ENCODE measurements around the gene NAA20. TPM values are rescaled to one million over a fixed set of nuclear protein-coding genes. Genes with fewer than 3 reads are reported as not detected.

The NAA20 gene
- total RNA-seq, 1 experiment from 2014 or later: 65.6 TPM

DNA sequence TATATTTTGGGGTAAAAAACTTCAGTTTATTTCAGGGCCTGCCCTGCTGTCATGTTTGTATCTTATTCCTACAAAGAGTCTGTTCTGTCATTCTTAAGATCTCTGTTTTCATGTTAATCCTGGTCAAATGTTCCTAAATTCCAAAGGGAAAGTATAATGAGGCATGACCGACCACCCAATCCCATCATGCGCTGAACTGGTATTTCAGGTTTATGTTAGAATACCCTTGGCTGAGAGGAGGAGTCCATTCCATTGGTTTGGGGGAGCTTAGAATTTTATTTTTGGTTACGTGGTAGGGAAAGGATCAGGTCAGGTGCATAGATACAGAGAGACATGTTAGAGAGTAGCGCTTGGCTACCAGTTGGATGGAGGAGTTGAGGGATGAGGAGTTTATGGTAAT lies 60.9 kb downstream of the NAA20 start:
- ATAC-seq (no peak), DNase-seq (ENCODE audit: low read depth, low spot score) (no peak)
- Histone ChIP-seq H3K36me3 (ENCODE audit: control insufficient read depth, insufficient read depth, low read length) (no peaks in the 10 kb centered on the region), H3K27me3 (ENCODE audit: control insufficient read depth, insufficient read depth, low read length) (peaks cover 27% of the 10 kb centered on the region), H3K9me3 (ENCODE audit: control insufficient read depth, insufficient read depth, low read depth, low read length) (no peaks in the 10 kb centered on the region), H3K4me1 (ENCODE audit: control insufficient read depth, insufficient read depth, low read length) (no peaks in the 10 kb centered on the region; the same call in 1 of the 2 replicates), H3K27ac (ENCODE audit: low read length) (no peak overlapping the region), H3K4me3 (ENCODE audit: low read depth in 2 of 2, low read length in 2 of 2) (no peak overlapping the region)
- TF ChIP-seq POLR2AphosphoS5 (IDR thresholded peaks at IDR 0.05; ENCODE audit: low read depth, low read length) (no peak), SIN3A (IDR thresholded peaks at IDR 0.05; ENCODE audit: borderline replicate concordance, insufficient read depth, low read depth, low read length) (no peak), TCF7L2 (IDR thresholded peaks at IDR 0.05; ENCODE audit: low read depth, low read length) (no peak)
- TF ChIP-seq, protein P1, sequence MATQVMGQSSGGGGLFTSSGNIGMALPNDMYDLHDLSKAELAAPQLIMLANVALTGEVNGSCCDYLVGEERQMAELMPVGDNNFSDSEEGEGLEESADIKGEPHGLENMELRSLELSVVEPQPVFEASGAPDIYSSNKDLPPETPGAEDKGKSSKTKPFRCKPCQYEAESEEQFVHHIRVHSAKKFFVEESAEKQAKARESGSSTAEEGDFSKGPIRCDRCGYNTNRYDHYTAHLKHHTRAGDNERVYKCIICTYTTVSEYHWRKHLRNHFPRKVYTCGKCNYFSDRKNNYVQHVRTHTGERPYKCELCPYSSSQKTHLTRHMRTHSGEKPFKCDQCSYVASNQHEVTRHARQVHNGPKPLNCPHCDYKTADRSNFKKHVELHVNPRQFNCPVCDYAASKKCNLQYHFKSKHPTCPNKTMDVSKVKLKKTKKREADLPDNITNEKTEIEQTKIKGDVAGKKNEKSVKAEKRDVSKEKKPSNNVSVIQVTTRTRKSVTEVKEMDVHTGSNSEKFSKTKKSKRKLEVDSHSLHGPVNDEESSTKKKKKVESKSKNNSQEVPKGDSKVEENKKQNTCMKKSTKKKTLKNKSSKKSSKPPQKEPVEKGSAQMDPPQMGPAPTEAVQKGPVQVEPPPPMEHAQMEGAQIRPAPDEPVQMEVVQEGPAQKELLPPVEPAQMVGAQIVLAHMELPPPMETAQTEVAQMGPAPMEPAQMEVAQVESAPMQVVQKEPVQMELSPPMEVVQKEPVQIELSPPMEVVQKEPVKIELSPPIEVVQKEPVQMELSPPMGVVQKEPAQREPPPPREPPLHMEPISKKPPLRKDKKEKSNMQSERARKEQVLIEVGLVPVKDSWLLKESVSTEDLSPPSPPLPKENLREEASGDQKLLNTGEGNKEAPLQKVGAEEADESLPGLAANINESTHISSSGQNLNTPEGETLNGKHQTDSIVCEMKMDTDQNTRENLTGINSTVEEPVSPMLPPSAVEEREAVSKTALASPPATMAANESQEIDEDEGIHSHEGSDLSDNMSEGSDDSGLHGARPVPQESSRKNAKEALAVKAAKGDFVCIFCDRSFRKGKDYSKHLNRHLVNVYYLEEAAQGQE (IDR thresholded peaks at IDR 0.05; ENCODE audit: insufficient read depth in 1 of 2, low read depth in 2 of 2, low read length in 1 of 2): no peak
- TF ChIP-seq, protein P2, sequence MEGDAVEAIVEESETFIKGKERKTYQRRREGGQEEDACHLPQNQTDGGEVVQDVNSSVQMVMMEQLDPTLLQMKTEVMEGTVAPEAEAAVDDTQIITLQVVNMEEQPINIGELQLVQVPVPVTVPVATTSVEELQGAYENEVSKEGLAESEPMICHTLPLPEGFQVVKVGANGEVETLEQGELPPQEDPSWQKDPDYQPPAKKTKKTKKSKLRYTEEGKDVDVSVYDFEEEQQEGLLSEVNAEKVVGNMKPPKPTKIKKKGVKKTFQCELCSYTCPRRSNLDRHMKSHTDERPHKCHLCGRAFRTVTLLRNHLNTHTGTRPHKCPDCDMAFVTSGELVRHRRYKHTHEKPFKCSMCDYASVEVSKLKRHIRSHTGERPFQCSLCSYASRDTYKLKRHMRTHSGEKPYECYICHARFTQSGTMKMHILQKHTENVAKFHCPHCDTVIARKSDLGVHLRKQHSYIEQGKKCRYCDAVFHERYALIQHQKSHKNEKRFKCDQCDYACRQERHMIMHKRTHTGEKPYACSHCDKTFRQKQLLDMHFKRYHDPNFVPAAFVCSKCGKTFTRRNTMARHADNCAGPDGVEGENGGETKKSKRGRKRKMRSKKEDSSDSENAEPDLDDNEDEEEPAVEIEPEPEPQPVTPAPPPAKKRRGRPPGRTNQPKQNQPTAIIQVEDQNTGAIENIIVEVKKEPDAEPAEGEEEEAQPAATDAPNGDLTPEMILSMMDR (IDR thresholded peaks at IDR 0.05): no peak
- in situ Hi-C loops (cut with HindIII; ENCODE audit: low pct_unique_long_range_greater_than_20kb, low sequenced_read_pairs) (no loop called here), intact Hi-C loops (cut with micrococcal nuclease; ENCODE audit: unreplicated experiment) (no loop called here)
- ChIA-PET POLR2A (no interaction called here), CTCF (no interaction called here)
- no TSS peak for BruUV-seq (replicated peaks)

DNA sequence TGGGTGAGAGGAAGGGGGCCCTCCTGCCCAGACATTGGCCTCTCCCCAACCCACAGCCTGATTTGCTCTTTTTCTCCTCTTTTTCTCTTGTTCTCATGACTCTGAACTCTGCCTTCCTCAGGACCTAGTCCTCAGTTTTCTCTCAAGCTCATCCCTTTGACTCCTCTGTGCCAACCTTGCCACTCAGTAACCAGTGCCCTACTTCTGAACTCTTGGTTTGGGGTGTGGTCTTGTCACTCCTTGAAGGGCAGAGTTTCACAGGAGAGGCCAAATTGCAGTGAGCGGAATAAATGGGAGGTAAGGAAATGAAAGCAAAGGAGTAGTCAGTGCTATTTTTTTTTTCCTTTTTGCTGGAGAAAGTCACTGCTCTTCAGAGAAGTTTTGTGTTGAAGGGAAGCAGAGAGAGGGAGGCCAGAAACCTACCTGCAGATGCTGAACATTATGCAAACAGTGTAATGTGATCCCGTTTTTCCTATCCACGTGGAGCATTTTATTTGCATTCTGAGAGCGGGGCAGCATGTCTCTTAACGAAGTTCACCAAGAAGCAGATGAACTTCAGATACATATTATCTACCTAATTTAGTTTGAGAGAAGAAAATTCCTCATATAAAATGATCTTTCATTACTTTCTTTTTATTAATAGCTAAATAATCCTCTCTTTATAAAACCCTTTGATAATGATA lies 62.1 kb downstream of the NAA20 start:
- ATAC-seq: no peak
- in situ Hi-C loops (cut with HindIII; ENCODE audit: low pct_unique_long_range_greater_than_20kb, low sequenced_read_pairs): no loop called here

More for the DNA sequence above, 62.1 kb downstream of the NAA20 start:
- no peaks in the 10 kb centered on the region for H3K36me3 ChIP-seq (ENCODE audit: control insufficient read depth, insufficient read depth, low read length)
- H3K27me3 ChIP-seq (ENCODE audit: control insufficient read depth, insufficient read depth, low read length): peaks cover 22% of the 10 kb centered on the region
- no peak for DNase-seq (ENCODE audit: low read depth, low spot score)
- intact Hi-C loops (cut with micrococcal nuclease; ENCODE audit: unreplicated experiment): no loop called here
- no peak overlapping the region for H3K4me3 ChIP-seq (ENCODE audit: low read depth in 2 of 2, low read length in 2 of 2)
- H3K4me1 ChIP-seq (ENCODE audit: control insufficient read depth, insufficient read depth, low read length): no peaks in the 10 kb centered on the region; the same call in 1 of the 2 replicates
- H3K27ac ChIP-seq (ENCODE audit: low read length): no peak overlapping the region
- no TSS peak for BruUV-seq (replicated peaks)
- ChIA-PET CTCF (no interaction called here), POLR2A (no interaction called here)
- H3K9me3 ChIP-seq (ENCODE audit: control insufficient read depth, insufficient read depth, low read depth, low read length): no peaks in the 10 kb centered on the region
- TF ChIP-seq POLR2AphosphoS5 (IDR thresholded peaks at IDR 0.05; ENCODE audit: low read depth, low read length) (no peak), SIN3A (IDR thresholded peaks at IDR 0.05; ENCODE audit: borderline replicate concordance, insufficient read depth, low read depth, low read length) (no peak), TCF7L2 (IDR thresholded peaks at IDR 0.05; ENCODE audit: low read depth, low read length) (no peak)
- TF ChIP-seq, protein P1 (IDR thresholded peaks at IDR 0.05; ENCODE audit: insufficient read depth in 1 of 2, low read depth in 2 of 2, low read length in 1 of 2): no peak
- TF ChIP-seq, protein P2 (IDR thresholded peaks at IDR 0.05): no peak
